PC-3 (cell line): Measurements from ENCODE around the gene PELI2. TPM values are rescaled to one million over a fixed set of nuclear protein-coding genes. Genes with fewer than 3 reads are reported as not detected.

Experiments
- ATAC-seq: fragments of 200-7000 bp; cut with Tn5 transposase; 2 replicates; pipeline ENCODE4 v1.9.1; 2020; ENCODE audit warnings: mild to moderate bottlenecking, moderate library complexity
- BruUV-seq: library from RNA; stranded (reverse); fragments of 400-500 nt; replicated peaks from 2 replicates; lab custom pipeline; 2021; lab: Mats Ljungman, UMichigan
- CTCF ChIA-PET: fragments of 300-600 bp; sonication (Branson Sonifier 250); formaldehyde crosslinking; loops from one replicate; lab custom pipeline; 2022; ENCODE audit warnings: antibody characterized with exemption; lab: Charles Lee
- POLR2A ChIA-PET: fragments of 300-600 bp; sonication (Branson Sonifier 250); formaldehyde crosslinking; loops from one replicate; lab custom pipeline; 2022; ENCODE audit warnings: antibody characterized with exemption; ENCODE audit not compliant: unreplicated experiment; lab: Charles Lee
- DNase-seq: peaks from one replicate; pipeline ENCODE4 v3.0.0-alpha.2; 2015
- H2AFZ ChIP-seq: fragments of 300-600 bp; sonication (generic); 2 replicates; pipeline ENCODE4 v1.6.0; 2016; ENCODE audit warnings: antibody characterized with exemption, low read length
- H3F3A ChIP-seq: fragments of 300-600 bp; sonication (generic); one replicate; pipeline ENCODE4 v1.6.0; 2017; ENCODE audit warnings: antibody characterized with exemption, low read length, control low read depth, mild to moderate bottlenecking; ENCODE audit not compliant: unreplicated experiment
- H3K27ac ChIP-seq: fragments of 300-600 bp; sonication (generic); 2 replicates; pipeline ENCODE4 v1.5.1; 2016; ENCODE audit warnings: mild to moderate bottlenecking, low read length
- H3K27me3 ChIP-seq: fragments of 300-600 bp; sonication (generic); 2 replicates; pipeline ENCODE4 v1.6.1; 2016; ENCODE audit warnings: low read length, mixed read lengths
- H3K36me3 ChIP-seq: fragments of 300-600 bp; sonication (generic); 2 replicates; pipeline ENCODE4 v1.6.1; 2016; ENCODE audit warnings: low read depth, mixed run types, low read length, mixed read lengths
- H3K4me1 ChIP-seq: fragments of 300-600 bp; sonication (generic); 2 replicates; pipeline ENCODE4 v1.5.1; 2016; ENCODE audit warnings: low read length; ENCODE audit not compliant: insufficient read depth
- H3K4me2 ChIP-seq: fragments of 300-600 bp; sonication (generic); 2 replicates; pipeline ENCODE4 v1.6.0; 2016; ENCODE audit warnings: low read length
- H3K4me3 ChIP-seq: fragments of 300-600 bp; sonication (generic); 2 replicates; pipeline ENCODE4 v1.5.1; 2016; ENCODE audit warnings: mild to moderate bottlenecking, low read length, mixed read lengths
- H3K79me2 ChIP-seq: fragments of 300-600 bp; sonication (generic); 2 replicates; pipeline ENCODE4 v1.6.1; 2017; ENCODE audit warnings: low read length, mixed read lengths
- H3K9ac ChIP-seq: fragments of 300-600 bp; sonication (generic); 2 replicates; pipeline ENCODE4 v1.6.0; 2016; ENCODE audit warnings: mild to moderate bottlenecking, low read length
- H3K9me2 ChIP-seq: fragments of 300-600 bp; sonication (generic); replicated peaks from 2 replicates; pipeline ENCODE4 v1.6.1; 2016; ENCODE audit warnings: mixed run types, low read length, mixed read lengths
- H3K9me3 ChIP-seq: fragments of 300-600 bp; sonication (generic); 2 replicates; pipeline ENCODE4 v1.6.1; 2016; ENCODE audit warnings: low read length, mixed read lengths
- H4K20me1 ChIP-seq: fragments of 300-600 bp; sonication (generic); 2 replicates; pipeline ENCODE4 v1.6.1; 2016; ENCODE audit warnings: low read length, mixed read lengths
- CTCF ChIP-seq: fragments of 300-600 bp; sonication (generic); conservative IDR thresholded peaks from 2 replicates; pipeline ENCODE4 v1.5.1; 2017; ENCODE audit warnings: antibody characterized with exemption, low read depth, mild to moderate bottlenecking, low read length
- EZH2 ChIP-seq: fragments of 300-600 bp; sonication (generic); IDR thresholded peaks from one replicate; pipeline ENCODE4 v1.6.1; 2017; ENCODE audit warnings: antibody characterized with exemption, mild to moderate bottlenecking, low read length; ENCODE audit not compliant: unreplicated experiment
- EZH2phosphoT487 ChIP-seq: fragments of 300-600 bp; sonication (generic); IDR thresholded peaks from 2 replicates; pipeline ENCODE4 v1.6.1; 2018; ENCODE audit warnings: mild to moderate bottlenecking, antibody characterized with exemption, low read length, borderline replicate concordance
- intact Hi-C: fragments of 100-400 bp; cut with micrococcal nuclease; formaldehyde crosslinking; loops from 2 replicates; pipeline ENCODE4 v1.9.0; 2023
- total RNA-seq: library from RNA; depleted of rRNA; stranded (reverse); fragments of >200 nt; gene quantifications from 2 replicates; pipeline ENCODE4 v1.2.3, GENCODE V29; 2014

Gene PELI2
- total RNA-seq, 1 experiment from 2014 or later = 0.11 TPM

- Histone ChIP-seq H3K4me2 (no peak overlapping the region), H4K20me1 (no peaks in the 10 kb centered on the region), H3K9me2 (no peaks in the 10 kb centered on the region), H3K9ac (no peak overlapping the region), H2AFZ (no peak overlapping the region), H3K36me3 (no peaks in the 10 kb centered on the region), H3K4me1 (no peaks in the 10 kb centered on the region), H3K27ac (no peak overlapping the region), H3K9me3 (no peaks in the 10 kb centered on the region), H3K4me3 (no peak overlapping the region), H3K79me2 (no peaks in the 10 kb centered on the region), H3K27me3 (peaks cover 85% of the 10 kb centered on the region), H3F3A (no peaks in the 10 kb centered on the region)
- POLR2A ChIA-PET = interaction anchor here (0.6 kb wide), 2 partner anchors 255 to 395 kb away, joined by 5 read pairs; no protein-coding TSS in a partner anchor
- CTCF ChIA-PET = no interaction called here
- intact Hi-C loops = no loop called here
- TF ChIP-seq EZH2 = no peak
- TF ChIP-seq EZH2phosphoT487 = no peak
- no peak for TF ChIP-seq CTCF
- BruUV-seq = no TSS peak
- DNase-seq (no peak), ATAC-seq (no peak)
Measured at GRCh38 chr14:56100556-56100955, 17.7 kb upstream of the PELI2 start.

DNA sequence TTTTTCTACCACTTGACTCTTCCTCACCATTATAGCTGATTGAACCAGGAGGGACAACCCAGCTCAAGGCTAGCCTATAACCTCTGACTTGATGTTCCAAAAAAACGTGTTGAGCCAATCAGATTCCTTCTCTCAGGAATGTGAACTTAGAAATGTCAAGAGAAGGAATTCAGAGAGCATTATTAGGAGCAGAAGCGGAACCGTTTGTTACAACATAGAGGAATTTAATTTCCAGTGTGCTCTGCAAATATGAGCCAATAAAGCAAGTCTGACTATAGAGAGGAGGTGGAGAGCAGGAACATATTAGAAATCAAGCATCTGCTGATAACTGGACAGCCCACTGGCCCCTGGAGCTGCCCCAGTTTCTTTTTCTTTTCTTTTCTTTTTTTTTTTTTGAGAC, 15.3 kb upstream of the PELI2 start:
- POLR2A ChIA-PET = no interaction called here
- no peak overlapping the region for H3K27ac ChIP-seq

More for the DNA sequence above, 15.3 kb upstream of the PELI2 start:
- Histone ChIP-seq H3F3A (no peaks in the 10 kb centered on the region), H3K9me2 (no peaks in the 10 kb centered on the region), H3K4me2 (no peak overlapping the region), H3K27me3 (peaks cover 85% of the 10 kb centered on the region), H3K9ac (no peak overlapping the region), H3K79me2 (no peaks in the 10 kb centered on the region), H3K36me3 (no peaks in the 10 kb centered on the region), H2AFZ (no peak overlapping the region), H4K20me1 (no peaks in the 10 kb centered on the region), H3K4me3 (no peak overlapping the region), H3K9me3 (no peaks in the 10 kb centered on the region), H3K4me1 (no peaks in the 10 kb centered on the region)
- TF ChIP-seq EZH2 = no peak
- no peak for TF ChIP-seq EZH2phosphoT487
- no peak for TF ChIP-seq CTCF
- DNase-seq = no peak
- ATAC-seq = no peak
- intact Hi-C loops = no loop called here
- CTCF ChIA-PET = no interaction called here
- BruUV-seq = no TSS peak
